ENCODE measurements around the gene OTUD7B.
A peak's percentile ranks its signal among the peaks of the same experiment; 100 is the strongest.
"Not testable (repeated sequence)": the region's sequence is repeated elsewhere in the genome, so short reads cannot be mapped to it uniquely, and the experiment has no call there.

OTUD7B gene

GRCh38 chr1:150010393-150011115 is at the start of gene OTUD7B:
TSS of gene OTUD7B (minus strand) at chr1:150010726. CDS start at chr1:149977510, 33,216 bp downstream.
- H3K9me3 ChIP-seq (ENCODE audit: low read length), result no peaks in the 10 kb centered on the region
- H3K36me3 ChIP-seq (ENCODE audit: insufficient read depth, low read length), result peaks cover 3% of the 10 kb centered on the region
- peaks cover 16% of the 10 kb centered on the region for H3K4me1 ChIP-seq (ENCODE audit: insufficient read depth, low read length)
- peak within 1 kb of the TSS; percentile 98 for H2AFZ ChIP-seq (ENCODE audit: low read depth, low read length)
- H3K4me3 ChIP-seq (ENCODE audit: low read length), result peak within 1 kb of the TSS; percentile 78
- H3K27me3 ChIP-seq (ENCODE audit: insufficient read depth, low read length), result no peaks in the 10 kb centered on the region

GRCh38 chr1:150060260-150060659 is 49.7 kb upstream of the OTUD7B start:
- no peaks in the 10 kb centered on the region for H3K9me3 ChIP-seq (ENCODE audit: low read length)
- no peaks in the 10 kb centered on the region for H3K36me3 ChIP-seq (ENCODE audit: insufficient read depth, low read length)
- H3K27me3 ChIP-seq (ENCODE audit: insufficient read depth, low read length), result no peaks in the 10 kb centered on the region
- no peak overlapping the region for H2AFZ ChIP-seq (ENCODE audit: low read depth, low read length)
- no peak overlapping the region for H3K4me3 ChIP-seq (ENCODE audit: low read length)
- H3K4me1 ChIP-seq (ENCODE audit: insufficient read depth, low read length), result no peaks in the 10 kb centered on the region

DNA sequence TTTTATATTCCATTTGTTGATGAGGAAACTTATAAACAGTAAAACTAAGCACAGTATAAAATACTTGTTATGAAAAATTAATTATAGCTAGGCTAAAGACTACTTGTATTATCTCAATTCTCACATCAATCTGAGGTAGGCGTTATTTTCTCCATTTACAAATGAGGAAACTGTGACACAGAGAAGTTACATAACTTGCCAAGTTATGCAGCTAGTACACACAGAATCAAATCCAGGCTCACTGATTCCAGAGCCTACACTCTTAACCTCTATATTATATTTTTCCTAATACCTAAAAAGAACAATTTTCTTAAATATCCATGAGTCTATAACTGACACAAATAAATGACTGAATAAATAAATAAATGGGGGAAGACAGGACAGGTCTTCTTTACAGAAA is 45.9 kb upstream of the OTUD7B start:
- no peaks in the 10 kb centered on the region for H3K4me1 ChIP-seq (ENCODE audit: insufficient read depth, low read length)
- H3K27me3 ChIP-seq (ENCODE audit: insufficient read depth, low read length), result no peaks in the 10 kb centered on the region
- no peak overlapping the region for H3K4me3 ChIP-seq (ENCODE audit: low read length)
- no peaks in the 10 kb centered on the region for H3K36me3 ChIP-seq (ENCODE audit: insufficient read depth, low read length)
- no peaks in the 10 kb centered on the region for H3K9me3 ChIP-seq (ENCODE audit: low read length)
- no peak overlapping the region for H2AFZ ChIP-seq (ENCODE audit: low read depth, low read length)

GRCh38 chr1:150055507-150055906 is 45.0 kb upstream of the OTUD7B start:
- H3K27me3 ChIP-seq (ENCODE audit: insufficient read depth, low read length); H3K4me1 ChIP-seq (ENCODE audit: insufficient read depth, low read length); H3K36me3 ChIP-seq (ENCODE audit: insufficient read depth, low read length); H2AFZ ChIP-seq (ENCODE audit: low read depth, low read length); H3K4me3 ChIP-seq (ENCODE audit: low read length); H3K9me3 ChIP-seq (ENCODE audit: low read length): not testable (repeated sequence)

- Histone ChIP-seq H3K36me3 (ENCODE audit: insufficient read depth, low read length) (no peaks in the 10 kb centered on the region), H3K9me3 (ENCODE audit: low read length) (no peaks in the 10 kb centered on the region), H3K27me3 (ENCODE audit: insufficient read depth, low read length) (no peaks in the 10 kb centered on the region), H2AFZ (ENCODE audit: low read depth, low read length) (no peak overlapping the region), H3K4me3 (ENCODE audit: low read length) (no peak overlapping the region), H3K4me1 (ENCODE audit: insufficient read depth, low read length) (no peaks in the 10 kb centered on the region)
Measured at GRCh38 chr1:150053926-150054325, 43.4 kb upstream of the OTUD7B start.

GRCh38 chr1:150051905-150052412 is 41.4 kb upstream of the OTUD7B start:
- not testable (repeated sequence) for H2AFZ ChIP-seq (ENCODE audit: low read depth, low read length); H3K36me3 ChIP-seq (ENCODE audit: insufficient read depth, low read length); H3K9me3 ChIP-seq (ENCODE audit: low read length); H3K4me3 ChIP-seq (ENCODE audit: low read length); H3K27me3 ChIP-seq (ENCODE audit: insufficient read depth, low read length); H3K4me1 ChIP-seq (ENCODE audit: insufficient read depth, low read length)

- no peak overlapping the region for H3K4me3 ChIP-seq (ENCODE audit: low read length)
- no peaks in the 10 kb centered on the region for H3K36me3 ChIP-seq (ENCODE audit: insufficient read depth, low read length)
- H3K4me1 ChIP-seq (ENCODE audit: insufficient read depth, low read length), result no peaks in the 10 kb centered on the region
- H3K27me3 ChIP-seq (ENCODE audit: insufficient read depth, low read length), result no peaks in the 10 kb centered on the region
- no peaks in the 10 kb centered on the region for H3K9me3 ChIP-seq (ENCODE audit: low read length)
- H2AFZ ChIP-seq (ENCODE audit: low read depth, low read length), result no peak overlapping the region
Measured at GRCh38 chr1:150051089-150051373, 40.5 kb upstream of the OTUD7B start.

- Histone ChIP-seq H3K4me1 (ENCODE audit: insufficient read depth, low read length) (no peaks in the 10 kb centered on the region), H3K4me3 (ENCODE audit: low read length) (no peak overlapping the region), H3K9me3 (ENCODE audit: low read length) (no peaks in the 10 kb centered on the region), H3K27me3 (ENCODE audit: insufficient read depth, low read length) (no peaks in the 10 kb centered on the region), H2AFZ (ENCODE audit: low read depth, low read length) (no peak overlapping the region), H3K36me3 (ENCODE audit: insufficient read depth, low read length) (no peaks in the 10 kb centered on the region)
Measured at GRCh38 chr1:150049926-150050325, 39.4 kb upstream of the OTUD7B start.

DNA sequence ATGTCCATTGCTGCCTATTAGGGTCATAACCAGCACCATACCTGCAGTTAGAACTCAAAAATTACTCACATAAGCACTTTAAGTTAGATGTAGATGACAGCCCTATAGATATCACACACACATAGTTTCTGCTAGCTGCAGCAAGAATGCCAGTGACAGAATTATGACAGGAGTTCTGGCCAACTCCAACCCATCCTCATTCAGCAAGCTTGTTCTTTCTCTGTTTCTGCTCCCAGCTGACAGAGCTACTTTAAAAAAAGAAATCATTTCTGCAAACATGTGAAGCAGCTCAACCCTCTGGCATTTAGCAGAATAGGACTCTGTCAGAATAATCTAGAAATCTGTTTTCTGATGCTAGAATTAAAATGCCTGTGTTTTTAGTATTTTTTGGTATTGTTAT is 23.8 kb upstream of the OTUD7B start:
- Histone ChIP-seq H3K9me3 (ENCODE audit: low read length) (no peaks in the 10 kb centered on the region), H3K27me3 (ENCODE audit: insufficient read depth, low read length) (no peaks in the 10 kb centered on the region), H3K36me3 (ENCODE audit: insufficient read depth, low read length) (no peaks in the 10 kb centered on the region), H2AFZ (ENCODE audit: low read depth, low read length) (no peak overlapping the region), H3K4me3 (ENCODE audit: low read length) (no peak overlapping the region), H3K4me1 (ENCODE audit: insufficient read depth, low read length) (no peaks in the 10 kb centered on the region)

- no peaks in the 10 kb centered on the region for H3K9me3 ChIP-seq (ENCODE audit: low read length)
- H3K36me3 ChIP-seq (ENCODE audit: insufficient read depth, low read length), result no peaks in the 10 kb centered on the region
- H2AFZ ChIP-seq (ENCODE audit: low read depth, low read length), result no peak overlapping the region
- H3K4me3 ChIP-seq (ENCODE audit: low read length), result no peak overlapping the region
- no peaks in the 10 kb centered on the region for H3K4me1 ChIP-seq (ENCODE audit: insufficient read depth, low read length)
- H3K27me3 ChIP-seq (ENCODE audit: insufficient read depth, low read length), result no peaks in the 10 kb centered on the region
Measured at GRCh38 chr1:150028322-150028721, 17.8 kb upstream of the OTUD7B start.

DNA sequence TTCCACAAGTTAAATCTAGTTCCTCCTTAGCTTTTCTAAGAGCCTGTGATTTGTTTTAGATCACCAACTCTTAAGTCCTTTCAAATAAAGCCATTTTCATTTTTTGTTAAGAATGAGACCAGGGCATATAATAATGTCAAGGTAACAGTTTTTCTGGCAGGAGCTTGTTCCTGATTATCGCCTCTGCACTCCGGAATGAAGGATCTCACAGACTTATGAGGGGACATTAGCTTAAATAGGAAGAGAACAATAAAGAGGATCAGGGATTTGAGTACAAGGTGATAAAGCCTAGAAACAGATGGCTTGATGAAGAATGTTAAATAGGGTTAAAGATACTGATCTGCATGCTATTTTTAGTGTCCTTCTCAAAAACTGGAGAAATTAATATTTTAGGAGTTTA is 13.6 kb upstream of the OTUD7B start:
- no peaks in the 10 kb centered on the region for H3K27me3 ChIP-seq (ENCODE audit: insufficient read depth, low read length)
- H2AFZ ChIP-seq (ENCODE audit: low read depth, low read length), result no peak overlapping the region
- H3K4me1 ChIP-seq (ENCODE audit: insufficient read depth, low read length), result no peaks in the 10 kb centered on the region
- no peaks in the 10 kb centered on the region for H3K9me3 ChIP-seq (ENCODE audit: low read length)
- H3K36me3 ChIP-seq (ENCODE audit: insufficient read depth, low read length), result no peaks in the 10 kb centered on the region
- H3K4me3 ChIP-seq (ENCODE audit: low read length), result no peak overlapping the region

GRCh38 chr1:150022357-150022756 is 11.8 kb upstream of the OTUD7B start:
- H3K27me3 ChIP-seq (ENCODE audit: insufficient read depth, low read length), result no peaks in the 10 kb centered on the region
- peaks cover 10% of the 10 kb centered on the region for H3K4me1 ChIP-seq (ENCODE audit: insufficient read depth, low read length)
- H3K9me3 ChIP-seq (ENCODE audit: low read length), result no peaks in the 10 kb centered on the region
- H3K4me3 ChIP-seq (ENCODE audit: low read length), result no peak overlapping the region
- no peaks in the 10 kb centered on the region for H3K36me3 ChIP-seq (ENCODE audit: insufficient read depth, low read length)
- no peak overlapping the region for H2AFZ ChIP-seq (ENCODE audit: low read depth, low read length)

- H2AFZ ChIP-seq (ENCODE audit: low read depth, low read length), result no peak overlapping the region
- no peaks in the 10 kb centered on the region for H3K27me3 ChIP-seq (ENCODE audit: insufficient read depth, low read length)
- no peak overlapping the region for H3K4me3 ChIP-seq (ENCODE audit: low read length)
- no peaks in the 10 kb centered on the region for H3K9me3 ChIP-seq (ENCODE audit: low read length)
- no peaks in the 10 kb centered on the region for H3K36me3 ChIP-seq (ENCODE audit: insufficient read depth, low read length)
- peaks cover 10% of the 10 kb centered on the region for H3K4me1 ChIP-seq (ENCODE audit: insufficient read depth, low read length)
Measured at GRCh38 chr1:150021191-150021694, 10.7 kb upstream of the OTUD7B start.

DNA sequence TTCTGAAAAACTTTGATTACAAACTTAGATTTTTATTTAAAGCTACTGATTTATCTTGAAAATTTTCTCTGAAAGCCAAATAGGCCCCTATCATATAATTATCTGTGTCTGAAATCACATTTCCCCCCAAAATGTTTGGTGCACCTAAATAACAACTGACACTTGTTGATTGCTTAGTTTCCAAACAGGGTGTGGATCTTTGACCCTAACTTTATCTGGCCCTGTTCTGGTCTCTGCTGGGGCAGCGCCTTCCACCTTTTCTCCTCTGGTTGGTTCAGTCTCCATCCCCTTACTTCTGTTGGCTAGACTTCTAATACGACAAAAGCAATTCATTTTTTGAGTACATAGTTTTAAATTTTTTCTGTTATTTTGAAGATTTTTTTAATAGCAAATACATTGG is 10.2 kb upstream of the OTUD7B start:
- H3K9me3 ChIP-seq (ENCODE audit: low read length), result no peaks in the 10 kb centered on the region
- H2AFZ ChIP-seq (ENCODE audit: low read depth, low read length), result no peak overlapping the region
- no peaks in the 10 kb centered on the region for H3K27me3 ChIP-seq (ENCODE audit: insufficient read depth, low read length)
- H3K4me3 ChIP-seq (ENCODE audit: low read length), result no peak overlapping the region
- H3K4me1 ChIP-seq (ENCODE audit: insufficient read depth, low read length), result peaks cover 10% of the 10 kb centered on the region
- H3K36me3 ChIP-seq (ENCODE audit: insufficient read depth, low read length), result no peaks in the 10 kb centered on the region

All from neuron (in vitro differentiated cells).